GM23248 (cell line): ENCODE measurements around the gene WBP11.

ENCODE experiments used
- EZH2 ChIP-seq: fragments of 200-600 bp; sonication (generic); IDR thresholded peaks from 2 replicates; pipeline ENCODE4 v1.6.1; 2018; ENCODE audit warnings: antibody characterized with exemption, mild to moderate bottlenecking; ENCODE audit not compliant: insufficient read depth, poor library complexity, severe bottlenecking
- EZH2phosphoT487 ChIP-seq: fragments of 200-600 bp; sonication (generic); IDR thresholded peaks from 2 replicates; pipeline ENCODE4 v1.6.1; 2018; ENCODE audit warnings: antibody characterized with exemption, moderate library complexity, mild to moderate bottlenecking, low read depth; ENCODE audit not compliant: insufficient read depth

- no peak for TF ChIP-seq EZH2
- TF ChIP-seq EZH2phosphoT487: no peak
Observed at GRCh38 chr12:14780859-14781258, 22.4 kb downstream of the WBP11 start.
